ENCODE results near the gene CCDC91. TPM values are rescaled to one million over a fixed set of nuclear protein-coding genes. Genes with fewer than 3 reads are reported as not detected.

Gene CCDC91
- polyA plus RNA-seq, 1 donor (not counting 4 experiments of a cell fraction or from before 2014, with no cell fraction given): 26.5 TPM

GRCh38 chr12:28162697-28163096 is 27.6 kb upstream of the CCDC91 start:
- no peak for TF ChIP-seq EZH2 (IDR thresholded peaks at IDR 0.05; ENCODE audit: low read length)
- no peak overlapping the region for H3K4me3 ChIP-seq (ENCODE audit: control insufficient read depth in 2 of 3, extremely low read depth in 1 of 3, insufficient read depth in 2 of 3, low read depth in 1 of 3, low read length in 3 of 3)
- no peak overlapping the region for H3K27ac ChIP-seq (ENCODE audit: control insufficient read depth, insufficient read depth, low read length)
- peaks cover 8% of the 10 kb centered on the region for H3K4me1 ChIP-seq (ENCODE audit: control insufficient read depth, extremely low read depth, insufficient read depth, low read length)
- no peak overlapping the region for H3K4me2 ChIP-seq (ENCODE audit: control insufficient read depth, extremely low read depth, insufficient read depth, low read depth, low read length)
- DNase-seq (ENCODE audit: low read depth, low spot score) (no peak), FAIRE-seq (no peak)
- H4K20me1 ChIP-seq (ENCODE audit: control insufficient read depth, extremely low read depth, insufficient read depth, low read length): no peaks in the 10 kb centered on the region
- H3K27me3 ChIP-seq (ENCODE audit: control insufficient read depth, extremely low read depth, insufficient read depth, low read length): no peaks in the 10 kb centered on the region
- no peaks in the 10 kb centered on the region for H3K9me1 ChIP-seq (ENCODE audit: control insufficient read depth, extremely low read depth, insufficient read depth, low read length)
- H2AFZ ChIP-seq (ENCODE audit: control insufficient read depth, low read length): no peak overlapping the region
- H3K9ac ChIP-seq (ENCODE audit: control insufficient read depth, extremely low read depth, insufficient read depth, low read length): no peak overlapping the region
- no peaks in the 10 kb centered on the region for H3K79me2 ChIP-seq (ENCODE audit: control insufficient read depth, insufficient read depth, low read length)
- no peaks in the 10 kb centered on the region for H3K9me3 ChIP-seq (ENCODE audit: control insufficient read depth, low read depth, low read length)
- H3K36me3 ChIP-seq (ENCODE audit: control insufficient read depth in 2 of 2, extremely low read depth in 1 of 2, insufficient read depth in 2 of 2, low read length in 2 of 2): no peaks in the 10 kb centered on the region
- dilution Hi-C loops (cut with MboI; ENCODE audit: extremely low pct_ligation_motif_present, low sequenced_read_pairs): no loop called here

- dilution Hi-C loops (cut with MboI; ENCODE audit: extremely low pct_ligation_motif_present, low sequenced_read_pairs): no loop called here
- no peaks in the 10 kb centered on the region for H3K36me3 ChIP-seq (ENCODE audit: control insufficient read depth in 2 of 2, extremely low read depth in 1 of 2, insufficient read depth in 2 of 2, low read length in 2 of 2)
- no peak for DNase-seq (ENCODE audit: low read depth, low spot score)
Measured at GRCh38 chr12:28164644-28165275, 25.5 kb upstream of the CCDC91 start.

More at GRCh38 chr12:28164644-28165275, 25.5 kb upstream of the CCDC91 start:
- no peak overlapping the region for H3K4me2 ChIP-seq (ENCODE audit: control insufficient read depth, extremely low read depth, insufficient read depth, low read depth, low read length)
- no peak for TF ChIP-seq CTCF (optimal IDR thresholded peaks at IDR 0.05 in 1 of 3, IDR thresholded peaks at IDR 0.05 in 1 of 3, conservative IDR thresholded peaks at IDR 0.05 in 1 of 3; ENCODE audit: extremely low read depth in 1 of 3, insufficient read depth in 2 of 3, low read length in 3 of 3)
- TF ChIP-seq EZH2 (IDR thresholded peaks at IDR 0.05; ENCODE audit: low read length): no peak
- H3K27me3 ChIP-seq (ENCODE audit: control insufficient read depth, extremely low read depth, insufficient read depth, low read length): no peaks in the 10 kb centered on the region
- H2AFZ ChIP-seq (ENCODE audit: control insufficient read depth, low read length): no peak overlapping the region
- H4K20me1 ChIP-seq (ENCODE audit: control insufficient read depth, extremely low read depth, insufficient read depth, low read length): no peaks in the 10 kb centered on the region
- no peaks in the 10 kb centered on the region for H3K79me2 ChIP-seq (ENCODE audit: control insufficient read depth, insufficient read depth, low read length)
- no peaks in the 10 kb centered on the region for H3K9me3 ChIP-seq (ENCODE audit: control insufficient read depth, low read depth, low read length)
- H3K27ac ChIP-seq (ENCODE audit: control insufficient read depth, insufficient read depth, low read length): no peak overlapping the region
- H3K9ac ChIP-seq (ENCODE audit: control insufficient read depth, extremely low read depth, insufficient read depth, low read length): no peak overlapping the region
- no peak for FAIRE-seq
- H3K4me3 ChIP-seq (ENCODE audit: control insufficient read depth in 2 of 3, extremely low read depth in 1 of 3, insufficient read depth in 2 of 3, low read depth in 1 of 3, low read length in 3 of 3): no peak overlapping the region
- no peaks in the 10 kb centered on the region for H3K4me1 ChIP-seq (ENCODE audit: control insufficient read depth, extremely low read depth, insufficient read depth, low read length)
- H3K9me1 ChIP-seq (ENCODE audit: control insufficient read depth, extremely low read depth, insufficient read depth, low read length): no peaks in the 10 kb centered on the region
